ENCODE results near the gene SLC35E3.
"Not testable (repeated sequence)": the region's sequence is repeated elsewhere in the genome, so short reads cannot be mapped to it uniquely, and the experiment has no call there.

The SLC35E3 gene

DNA sequence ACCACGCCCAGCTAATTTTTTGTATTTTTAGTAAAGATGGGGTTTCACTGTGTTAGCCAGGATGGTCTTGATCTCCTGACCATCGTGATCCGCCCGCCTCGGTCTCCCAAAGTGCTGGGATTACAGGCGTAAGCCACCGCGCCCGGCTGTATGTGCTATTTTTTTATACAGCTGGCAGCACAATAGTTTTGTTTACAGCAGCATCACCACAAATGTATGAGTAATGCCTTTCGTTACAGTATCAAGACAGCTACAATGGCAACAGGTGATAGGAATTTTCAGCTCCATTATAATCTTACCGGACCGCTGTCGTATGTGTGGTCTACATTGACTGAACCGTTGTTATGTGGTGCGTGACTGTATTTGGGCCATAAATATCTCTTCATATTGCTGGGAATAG, 50.4 kb downstream of the SLC35E3 start:
- no peak for FAIRE-seq

DNA sequence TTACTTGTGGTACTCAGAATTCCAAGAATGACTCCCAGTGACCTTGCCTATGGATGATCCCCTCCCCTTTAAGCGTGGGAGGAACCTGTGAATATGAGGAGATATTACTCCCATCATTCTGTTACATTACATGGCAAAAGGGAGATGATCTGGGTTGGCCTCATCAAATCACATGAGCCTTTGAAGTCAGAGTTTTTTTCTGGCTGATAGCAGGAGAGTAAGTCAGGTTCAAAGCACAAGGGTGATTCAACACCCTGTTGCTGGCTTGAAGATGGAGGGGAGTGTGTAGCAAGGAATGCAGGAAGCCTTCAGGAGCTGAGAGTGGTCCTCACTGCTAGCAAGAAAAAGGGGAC, 52.9 kb downstream of the SLC35E3 start:
- FAIRE-seq, result no peak

DNA sequence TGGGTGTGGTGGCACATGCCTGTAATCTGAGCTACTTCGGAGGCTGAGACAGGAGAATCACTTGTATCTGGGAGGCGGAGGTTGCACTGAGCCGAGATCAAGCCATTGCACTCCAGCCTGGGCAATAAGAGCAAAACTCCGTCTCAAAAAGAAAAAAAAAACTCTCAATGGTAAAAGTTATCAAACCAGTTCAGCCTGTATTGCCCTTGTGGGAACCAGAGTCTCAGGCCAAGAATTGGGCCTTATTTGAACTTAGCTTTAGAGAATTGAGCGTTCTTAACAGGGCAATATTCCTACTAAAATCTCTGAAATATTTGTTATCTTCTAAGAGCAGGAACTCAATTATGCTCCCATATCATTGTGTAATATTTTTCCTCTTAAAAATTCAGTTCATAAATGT, 54.3 kb downstream of the SLC35E3 start:
- FAIRE-seq, result no peak

DNA sequence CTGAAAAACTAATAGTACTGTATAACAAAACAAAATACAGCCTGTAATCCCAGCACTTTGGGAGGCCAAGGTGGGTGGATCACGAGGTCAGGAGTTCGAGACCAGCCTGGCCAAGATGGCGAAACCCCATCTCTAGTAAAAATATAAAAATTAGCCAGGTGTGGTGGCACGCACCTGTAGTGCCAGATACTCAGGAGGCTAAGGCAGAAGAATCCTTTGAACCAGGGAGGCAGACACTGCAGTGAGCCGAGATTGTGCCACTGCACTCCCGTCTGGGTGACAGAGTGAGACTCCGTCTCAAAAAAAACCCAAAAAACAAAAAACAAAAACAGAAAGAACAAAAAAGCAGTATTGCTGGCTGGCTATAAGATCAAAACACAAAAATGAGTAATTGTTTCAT, 55.1 kb downstream of the SLC35E3 start:
- FAIRE-seq, result not testable (repeated sequence)

DNA sequence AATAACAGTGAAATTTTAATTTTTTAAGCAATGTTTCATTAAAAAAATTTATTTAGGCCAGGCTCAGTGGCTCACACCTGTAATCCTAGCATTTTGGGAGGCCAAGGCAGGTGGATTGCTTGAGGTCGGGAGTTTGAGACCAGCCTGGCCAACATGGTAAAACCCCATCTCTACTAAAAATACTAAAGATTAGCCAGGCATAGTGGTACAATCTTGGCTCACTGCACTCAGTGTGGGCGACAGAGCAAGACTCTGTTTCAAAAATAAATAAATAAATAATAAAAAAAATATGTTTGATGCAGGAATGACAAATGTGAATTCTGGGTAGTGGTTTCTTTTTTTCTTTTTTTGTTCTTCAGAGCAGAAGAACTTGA, 56.4 kb downstream of the SLC35E3 start:
- not testable (repeated sequence) for FAIRE-seq

DNA sequence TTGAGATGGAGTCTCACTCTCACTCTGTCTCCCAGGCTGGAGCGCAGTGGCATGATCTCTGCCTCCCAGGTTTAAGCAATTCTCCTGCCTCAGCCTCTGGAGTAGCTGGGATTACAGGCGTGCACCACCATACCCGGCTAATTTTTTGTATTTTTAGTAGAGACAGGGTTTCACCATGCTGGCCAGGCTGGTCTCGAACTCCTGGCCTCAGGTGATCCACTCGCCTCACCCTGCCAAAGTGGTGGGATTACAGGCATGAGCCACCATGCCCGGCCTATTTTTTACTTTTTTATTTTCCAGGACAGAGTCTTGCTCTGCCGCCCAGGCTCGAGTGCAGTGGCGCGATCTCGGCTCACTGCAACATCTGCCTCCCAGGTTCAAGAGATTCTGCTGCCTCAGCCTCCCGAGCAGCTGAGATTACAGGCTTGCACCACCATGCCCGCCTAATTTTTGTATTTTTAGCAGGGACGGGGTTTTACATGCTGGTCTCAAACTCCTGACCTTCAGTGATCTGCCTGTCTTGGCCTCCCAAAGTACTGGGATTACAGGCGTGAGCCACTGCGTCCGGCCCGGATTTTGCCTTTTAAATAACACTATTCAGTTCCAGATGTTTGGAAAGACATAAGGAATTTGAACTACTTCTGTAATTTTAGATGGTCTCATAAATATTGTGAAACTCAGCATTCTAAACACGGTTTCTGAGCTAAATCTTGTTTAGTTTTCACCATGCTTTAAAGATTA, 57.1 kb downstream of the SLC35E3 start:
- FAIRE-seq, result not testable (repeated sequence)

DNA sequence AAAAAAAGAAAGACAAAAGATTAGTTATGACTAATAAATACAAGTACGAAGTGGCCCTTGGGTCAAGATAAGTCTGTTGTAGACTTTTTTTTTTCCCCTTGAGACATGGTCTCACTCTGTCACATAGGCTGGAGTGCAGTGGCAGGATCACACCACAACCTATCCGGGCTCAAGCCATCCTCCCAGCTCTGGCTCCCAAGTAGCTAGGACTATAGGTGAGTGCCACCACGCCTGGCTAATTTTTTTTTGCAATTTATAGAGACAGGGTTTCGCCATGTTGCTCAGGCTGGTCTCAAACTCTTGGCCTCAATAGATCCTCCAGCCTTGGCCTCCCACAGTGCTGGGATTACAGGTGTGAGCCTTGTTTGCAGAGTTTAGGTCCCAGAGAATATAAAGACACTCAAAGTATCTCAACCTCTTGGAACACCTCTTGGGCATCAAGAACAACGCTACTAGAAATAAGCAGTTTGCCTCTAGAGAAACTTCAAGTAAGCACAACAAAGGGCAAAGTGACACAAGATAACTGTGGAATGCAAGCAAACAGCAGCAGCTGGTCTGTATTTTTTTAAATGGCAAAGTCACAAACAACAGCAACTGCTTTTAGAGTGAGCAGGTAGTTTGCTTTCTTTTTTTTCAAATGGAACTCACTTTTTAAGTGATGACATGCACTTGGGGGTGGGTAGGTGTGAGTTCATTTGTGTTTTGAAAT, 58.1 kb downstream of the SLC35E3 start:
- FAIRE-seq, result no peak

DNA sequence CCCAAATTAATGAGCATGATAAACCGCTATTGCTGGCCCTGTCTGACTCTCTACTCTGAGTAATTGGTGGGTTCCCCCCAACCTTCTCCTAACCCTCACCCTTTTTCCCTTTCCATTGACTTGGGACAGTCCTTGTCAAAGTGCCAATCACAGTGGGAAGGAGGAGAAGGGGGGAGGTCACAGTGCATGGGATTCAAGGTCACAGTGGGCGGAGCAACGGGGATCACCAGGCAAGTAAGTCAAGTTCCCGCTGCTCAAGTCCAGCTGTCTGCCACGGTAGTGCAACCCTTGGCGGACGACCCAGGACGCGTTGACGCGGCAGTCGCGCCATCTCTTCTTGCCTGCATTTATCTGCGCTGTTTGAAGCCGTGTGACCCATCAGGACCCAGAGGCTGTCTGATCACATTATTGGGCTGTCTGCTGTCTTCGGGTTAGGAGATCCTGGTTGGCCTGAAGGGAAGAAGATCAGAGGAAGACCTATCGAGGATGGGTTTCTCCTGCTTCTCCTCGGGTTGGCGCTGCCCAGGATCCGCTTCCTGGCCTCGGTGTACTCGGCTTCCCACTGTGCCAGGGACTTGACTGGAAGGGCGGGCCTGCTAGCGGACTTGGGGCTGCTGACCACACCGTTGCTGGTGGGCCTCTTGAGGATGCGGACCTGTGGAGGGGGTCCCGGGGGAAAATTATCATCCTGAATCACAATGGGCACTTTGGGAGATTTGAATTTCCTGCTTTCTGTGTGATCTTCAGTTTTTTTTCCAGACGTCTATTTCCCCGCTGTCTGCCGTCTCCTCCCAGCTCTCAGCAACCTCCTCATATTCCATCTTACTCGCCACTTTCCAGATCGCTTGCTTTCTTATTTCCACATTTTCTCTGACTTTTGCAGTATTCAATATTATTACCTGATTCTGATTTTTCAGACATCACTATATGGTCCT, 58.9 kb downstream of the SLC35E3 start:
- FAIRE-seq, result no peak

DNA sequence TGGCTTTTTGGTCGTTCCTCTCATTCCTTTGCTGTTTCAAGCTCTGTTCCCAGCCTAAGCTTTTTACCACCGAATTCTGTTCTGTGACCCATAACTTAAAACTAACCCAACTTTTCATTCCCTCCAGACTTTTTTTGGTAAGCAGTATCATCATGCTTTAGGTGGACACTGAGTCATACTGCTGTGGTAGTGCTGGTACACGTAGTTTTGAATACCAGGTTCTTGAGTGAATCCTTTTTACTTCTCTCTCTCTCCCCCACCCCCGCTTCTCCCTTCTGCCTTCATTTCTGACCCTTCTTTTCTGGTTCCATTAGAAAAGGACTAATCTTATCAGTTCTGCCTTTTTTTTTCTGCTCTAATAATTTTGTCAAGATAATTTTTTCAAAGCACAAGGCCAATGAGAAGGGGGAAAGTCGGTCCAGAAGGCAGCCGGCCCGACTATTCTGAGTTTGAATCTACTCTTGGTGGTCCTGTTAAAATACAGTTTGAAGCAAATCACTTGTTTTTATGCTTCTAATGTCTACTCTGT, 59.7 kb downstream of the SLC35E3 start:
- no peak for FAIRE-seq

DNA sequence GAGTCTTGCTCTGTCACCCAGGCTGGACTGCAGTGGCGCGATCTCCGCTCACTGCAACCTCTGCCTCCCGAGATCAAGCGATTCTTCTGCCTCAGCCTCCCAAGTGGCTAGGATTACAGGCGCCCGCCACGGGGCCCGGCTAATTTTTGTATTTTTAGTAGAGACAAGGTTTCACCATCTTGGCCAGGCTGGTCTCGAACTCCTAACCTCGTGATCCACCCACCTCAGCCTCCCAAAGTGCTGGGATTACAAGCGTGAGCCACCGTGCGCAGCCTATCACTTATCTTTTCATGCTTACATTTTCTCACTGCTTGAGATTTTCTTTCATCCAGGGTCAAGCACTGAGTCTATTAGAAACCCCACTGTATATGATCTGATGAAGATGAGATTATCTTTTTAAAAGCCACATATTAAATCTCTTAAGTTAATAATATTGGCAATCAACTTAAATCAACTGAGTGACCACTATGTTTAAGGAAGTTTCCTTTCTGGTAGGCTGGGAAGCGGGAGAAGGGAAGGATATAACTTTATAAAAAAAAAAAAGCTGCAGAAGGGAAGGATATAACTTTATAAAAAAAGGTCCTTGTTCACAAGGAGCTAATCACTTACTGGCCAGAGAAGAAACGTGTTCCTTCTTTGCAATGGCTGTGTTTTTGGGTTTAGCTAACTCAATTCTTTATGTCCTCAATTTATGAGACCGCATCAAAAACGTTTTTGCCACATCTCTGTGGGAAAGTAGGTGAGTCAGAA, 60.7 kb downstream of the SLC35E3 start:
- no peak for FAIRE-seq

DNA sequence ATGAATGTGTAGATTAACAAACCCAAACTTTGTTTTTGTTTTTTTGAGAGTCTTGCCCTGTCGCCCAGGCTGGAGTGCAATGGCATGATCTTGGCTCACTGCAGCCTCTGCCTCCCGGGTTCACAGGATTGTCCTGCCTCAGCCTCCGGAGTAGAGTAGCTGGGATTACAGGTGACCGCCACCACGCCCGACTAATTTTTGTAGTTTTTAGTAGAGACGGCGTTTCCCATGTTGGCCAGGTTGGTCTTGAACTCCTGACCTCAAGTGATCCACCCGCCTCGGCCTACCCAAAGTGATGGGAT, 61.2 kb downstream of the SLC35E3 start:
- not testable (repeated sequence) for FAIRE-seq

DNA sequence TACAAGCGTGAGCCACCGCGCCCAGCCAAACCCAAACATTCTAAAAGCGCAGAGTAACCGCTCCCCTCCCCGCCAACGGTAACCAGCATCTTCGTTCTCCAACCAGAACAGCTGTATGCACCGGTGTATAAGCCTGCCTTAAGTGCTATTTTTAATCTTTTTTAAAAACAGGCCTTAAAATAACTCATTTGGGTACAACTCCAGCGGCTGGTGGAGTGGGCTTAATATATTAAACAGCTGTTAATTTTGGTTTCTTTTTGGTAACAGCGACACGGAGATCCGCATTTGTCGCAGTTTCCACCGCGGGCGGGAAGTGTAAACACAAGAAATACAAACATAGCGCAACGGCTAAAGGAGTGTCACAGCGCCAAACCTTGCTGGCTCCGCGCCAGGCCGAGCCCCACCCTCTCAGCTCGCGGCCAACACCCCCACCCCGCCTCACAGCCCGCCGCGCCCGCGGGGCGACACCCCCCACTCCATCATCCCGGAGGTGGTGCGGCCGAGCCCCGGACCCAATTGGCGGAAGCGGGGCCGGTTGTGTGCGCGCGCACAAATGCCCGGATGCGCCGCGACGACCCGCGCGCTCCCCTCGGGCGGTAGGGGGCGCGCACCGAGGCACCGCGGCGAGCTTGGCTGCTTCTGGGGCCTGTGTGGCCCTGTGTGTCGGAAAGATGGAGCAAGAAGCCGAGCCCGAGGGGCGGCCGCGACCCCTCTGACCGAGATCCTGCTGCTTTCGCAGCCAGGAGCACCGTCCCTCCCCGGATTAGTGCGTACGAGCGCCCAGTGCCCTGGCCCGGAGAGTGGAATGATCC, 61.8 kb downstream of the SLC35E3 start, which contains the start of gene MDM2:
MDM2 (plus strand) TSS at position 602 of the 812 bp plus-strand sequence. CDS start 301 bp downstream, outside the sequence.
- FAIRE-seq, result no peak

DNA sequence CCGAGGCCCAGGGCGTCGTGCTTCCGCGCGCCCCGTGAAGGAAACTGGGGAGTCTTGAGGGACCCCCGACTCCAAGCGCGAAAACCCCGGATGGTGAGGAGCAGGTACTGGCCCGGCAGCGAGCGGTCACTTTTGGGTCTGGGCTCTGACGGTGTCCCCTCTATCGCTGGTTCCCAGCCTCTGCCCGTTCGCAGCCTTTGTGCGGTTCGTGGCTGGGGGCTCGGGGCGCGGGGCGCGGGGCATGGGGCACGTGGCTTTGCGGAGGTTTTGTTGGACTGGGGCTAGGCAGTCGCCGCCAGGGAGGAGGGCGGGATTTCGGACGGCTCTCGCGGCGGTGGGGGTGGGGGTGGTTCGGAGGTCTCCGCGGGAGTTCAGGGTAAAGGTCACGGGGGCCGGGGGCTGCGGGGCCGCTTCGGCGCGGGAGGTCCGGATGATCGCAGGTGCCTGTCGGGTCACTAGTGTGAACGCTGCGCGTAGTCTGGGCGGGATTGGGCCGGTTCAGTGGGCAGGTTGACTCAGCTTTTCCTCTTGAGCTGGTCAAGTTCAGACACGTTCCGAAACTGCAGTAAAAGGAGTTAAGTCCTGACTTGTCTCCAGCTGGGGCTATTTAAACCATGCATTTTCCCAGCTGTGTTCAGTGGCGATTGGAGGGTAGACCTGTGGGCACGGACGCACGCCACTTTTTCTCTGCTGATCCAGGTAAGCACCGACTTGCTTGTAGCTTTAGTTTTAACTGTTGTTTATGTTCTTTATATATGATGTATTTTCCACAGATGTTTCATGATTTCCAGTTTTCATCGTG, 62.6 kb downstream of the SLC35E3 start:
- FAIRE-seq, result no peak

DNA sequence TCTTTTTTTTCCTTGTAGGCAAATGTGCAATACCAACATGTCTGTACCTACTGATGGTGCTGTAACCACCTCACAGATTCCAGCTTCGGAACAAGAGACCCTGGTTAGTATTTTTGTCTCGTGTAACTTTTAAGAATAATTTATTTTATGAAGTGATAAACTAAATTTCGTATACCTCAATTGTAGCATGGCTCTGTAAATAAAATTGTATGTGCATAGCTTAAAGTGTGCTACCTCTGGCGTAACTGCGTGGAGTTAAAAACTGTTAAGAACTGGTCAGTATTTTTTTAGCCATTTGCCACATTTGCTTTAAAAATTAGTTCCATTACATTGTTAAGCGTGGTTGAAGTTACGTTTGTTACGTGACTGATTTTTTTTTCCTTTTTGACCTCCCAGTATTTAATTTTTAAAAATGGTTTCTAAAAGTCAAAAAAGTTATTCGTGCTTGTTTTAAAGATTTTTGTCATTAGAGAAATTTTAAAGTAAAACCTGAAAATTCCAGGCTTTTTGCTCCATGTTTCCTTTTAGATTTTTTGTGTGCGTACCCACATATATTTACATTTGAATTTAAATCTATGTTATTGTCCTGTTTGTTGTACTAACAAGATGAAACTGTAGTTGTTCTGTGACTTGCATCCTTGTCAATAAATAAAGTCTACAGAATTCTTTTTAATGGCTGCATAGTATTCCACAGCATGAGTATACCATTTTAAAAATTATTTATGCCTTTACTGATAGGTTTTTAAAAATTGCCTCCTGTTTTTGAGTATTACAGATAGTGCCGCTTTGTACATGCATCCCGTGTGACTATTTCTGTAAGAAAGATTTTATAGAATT, 63.4 kb downstream of the SLC35E3 start:
- no peak for FAIRE-seq

DNA sequence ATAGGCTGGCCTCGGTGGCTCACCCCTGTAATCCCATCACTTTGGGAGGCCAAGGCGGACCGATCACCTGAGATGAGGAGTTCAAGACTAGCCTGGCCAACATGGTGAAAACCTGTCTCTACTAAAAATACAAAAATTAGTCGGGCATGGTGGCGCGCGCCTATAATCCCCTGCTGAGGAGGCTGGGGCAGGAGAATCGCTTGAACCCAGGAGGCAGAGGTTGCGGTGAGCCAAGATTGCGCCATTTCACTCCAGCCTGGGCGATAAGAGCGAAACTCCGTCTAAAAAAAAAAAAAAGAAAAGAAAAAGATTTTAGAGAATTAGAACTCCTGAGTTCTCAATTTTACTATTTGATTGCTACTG, 64.0 kb downstream of the SLC35E3 start:
- not testable (repeated sequence) for FAIRE-seq

DNA sequence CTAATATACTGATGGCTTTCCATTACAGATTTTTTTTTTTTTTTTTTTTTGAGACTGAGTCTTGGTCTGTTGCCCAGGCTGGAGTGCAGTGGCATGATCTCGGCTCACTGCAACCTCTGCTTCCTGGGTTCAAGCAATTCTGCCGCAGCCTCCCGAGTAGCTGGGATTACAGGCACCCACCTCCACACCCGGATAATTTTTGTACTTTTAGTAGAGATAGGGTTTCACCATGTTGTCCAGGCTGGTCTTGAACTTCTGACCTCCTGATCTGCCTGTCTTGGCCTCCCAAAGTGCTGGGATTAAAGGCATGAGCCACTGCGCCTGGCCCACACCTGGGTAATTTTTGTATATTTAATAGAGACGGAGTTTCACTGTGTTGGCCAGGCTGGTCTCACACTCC, 65.6 kb downstream of the SLC35E3 start:
- FAIRE-seq, result not testable (repeated sequence)

DNA sequence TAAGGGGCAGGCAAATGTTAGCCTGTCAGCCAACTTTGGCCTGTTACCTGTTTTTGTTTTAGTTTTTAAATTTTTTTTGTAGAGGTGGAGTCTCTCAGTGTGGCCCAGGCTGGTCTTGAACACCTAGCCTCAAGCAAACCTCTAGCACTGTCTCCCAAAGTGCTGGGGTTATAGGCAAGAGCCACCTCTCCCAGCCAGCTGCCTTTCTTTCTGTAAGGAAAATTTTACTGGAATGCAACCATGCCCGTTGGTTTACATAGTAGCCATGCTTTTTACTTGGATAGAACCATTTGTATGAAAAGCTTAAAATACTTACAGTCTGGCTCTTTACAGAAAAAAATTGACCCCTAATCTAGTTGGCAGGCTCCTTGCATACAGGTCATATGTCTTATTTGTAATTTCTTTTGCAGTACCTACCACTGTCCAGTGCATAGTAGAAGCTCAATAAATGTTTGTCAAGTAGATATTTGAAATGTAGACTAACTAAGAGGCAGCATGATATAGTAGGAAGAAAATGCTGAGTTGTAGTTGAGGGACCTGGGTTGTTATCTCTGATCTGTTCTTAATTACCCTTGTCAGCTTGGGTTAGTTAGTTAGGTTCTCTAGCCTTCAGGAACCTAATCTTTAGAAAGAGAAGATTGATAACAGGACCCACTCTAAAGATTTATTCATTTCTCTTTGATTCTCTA, 66.7 kb downstream of the SLC35E3 start:
- FAIRE-seq, result no peak

DNA sequence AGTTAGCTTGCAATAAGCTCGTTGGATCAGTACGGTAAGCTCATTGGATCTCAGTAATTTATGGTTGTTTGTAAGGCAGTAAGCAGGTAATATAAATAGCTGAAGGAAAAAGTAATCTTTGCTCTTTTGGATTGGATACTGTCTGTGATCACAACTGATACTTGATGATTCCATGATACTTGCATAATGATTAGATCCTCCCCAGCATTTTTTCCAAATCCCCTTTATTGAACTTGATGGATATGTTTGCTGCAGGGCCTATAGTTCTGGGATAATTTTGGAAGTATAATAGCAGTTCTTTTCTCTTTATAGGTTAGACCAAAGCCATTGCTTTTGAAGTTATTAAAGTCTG, 67.2 kb downstream of the SLC35E3 start:
- no peak for FAIRE-seq

Measured in endometrium (tissue), 2 donors.